HCEC 1CT (cell line): ENCODE measurements around the gene RUBCNL.
A peak's percentile ranks its signal among the peaks of the same experiment; 100 is the strongest.

Experiments used
- DNase-seq: peaks from one replicate; pipeline ENCODE4 v3.0.0-alpha.2; 2017

The RUBCNL gene

DNA sequence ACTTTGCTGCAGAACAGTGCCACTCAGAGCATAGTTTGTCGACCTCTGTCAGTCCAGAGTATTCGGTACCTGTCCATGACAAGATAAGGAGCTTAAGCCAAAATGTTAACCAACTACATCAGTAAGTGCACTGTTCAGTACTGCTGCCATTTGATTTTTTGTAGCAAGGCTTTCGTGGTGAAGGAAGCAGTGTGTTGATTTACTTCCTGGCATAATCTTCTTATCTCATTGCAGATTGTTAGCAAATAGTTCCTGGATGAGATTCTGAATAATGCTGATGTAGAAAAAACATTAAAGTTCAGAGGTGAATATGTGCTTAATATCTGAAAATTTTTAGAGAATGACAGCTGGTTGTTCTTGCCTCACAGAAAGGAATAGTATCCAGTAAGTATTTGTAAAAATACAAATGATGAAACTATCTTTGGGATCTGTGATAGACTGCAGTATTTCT lies 89.7 kb downstream of the RUBCNL start:
- peak; percentile 5 for DNase-seq

DNA sequence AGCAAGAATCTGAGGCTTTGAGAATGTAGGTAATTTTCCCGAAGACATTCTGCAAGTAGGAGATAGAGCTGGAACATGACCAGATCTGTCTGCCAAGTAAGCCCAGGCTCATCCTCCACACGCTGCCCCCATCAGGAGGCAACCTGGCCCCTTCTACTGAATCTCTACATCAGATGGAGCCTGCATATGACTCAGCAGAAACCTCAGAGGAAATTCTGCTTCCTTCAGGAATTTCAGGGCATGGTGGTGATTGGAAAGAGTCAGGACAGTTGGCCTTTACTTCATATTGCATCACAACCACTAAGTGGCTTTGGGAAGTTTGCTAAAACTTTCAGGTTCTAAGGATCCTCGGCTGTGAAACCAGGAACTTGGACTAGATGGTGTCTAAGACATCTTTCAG lies 90.1 kb downstream of the RUBCNL start:
- DNase-seq: peak; percentile 83

DNA sequence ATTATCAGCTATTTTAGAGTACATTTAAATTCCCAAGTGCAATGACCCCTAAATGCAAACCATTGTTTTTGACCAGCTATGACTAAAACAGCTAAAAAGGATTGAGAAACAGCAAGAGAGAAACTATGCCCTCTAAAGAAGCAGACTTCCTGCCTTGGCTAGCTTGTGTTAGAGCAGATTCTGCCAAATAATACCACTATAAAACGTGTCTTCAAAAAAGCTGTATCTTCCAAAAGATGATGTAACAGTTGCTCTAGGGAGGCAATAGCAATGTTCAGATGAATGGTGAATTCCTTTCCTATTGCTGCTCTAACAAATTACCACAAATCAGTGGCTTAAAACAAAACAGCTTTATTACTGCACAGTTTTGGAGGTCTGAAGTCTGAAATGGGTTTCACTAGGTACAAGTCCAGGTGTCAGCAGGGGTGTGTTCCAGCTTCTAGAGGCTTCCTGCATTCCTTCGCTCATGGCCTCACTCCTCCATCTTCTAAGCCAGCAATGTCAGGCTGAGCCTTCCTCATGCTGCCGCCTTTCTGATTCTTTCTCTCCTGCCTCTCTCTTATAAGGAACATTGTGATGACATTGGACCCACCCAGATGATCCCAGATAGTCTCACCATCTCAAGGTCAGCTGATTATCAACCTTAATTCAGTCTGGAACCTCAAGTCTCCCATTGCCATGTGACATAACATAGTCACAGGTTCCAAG lies 90.8 kb downstream of the RUBCNL start:
- peak; percentile 90 for DNase-seq

DNA sequence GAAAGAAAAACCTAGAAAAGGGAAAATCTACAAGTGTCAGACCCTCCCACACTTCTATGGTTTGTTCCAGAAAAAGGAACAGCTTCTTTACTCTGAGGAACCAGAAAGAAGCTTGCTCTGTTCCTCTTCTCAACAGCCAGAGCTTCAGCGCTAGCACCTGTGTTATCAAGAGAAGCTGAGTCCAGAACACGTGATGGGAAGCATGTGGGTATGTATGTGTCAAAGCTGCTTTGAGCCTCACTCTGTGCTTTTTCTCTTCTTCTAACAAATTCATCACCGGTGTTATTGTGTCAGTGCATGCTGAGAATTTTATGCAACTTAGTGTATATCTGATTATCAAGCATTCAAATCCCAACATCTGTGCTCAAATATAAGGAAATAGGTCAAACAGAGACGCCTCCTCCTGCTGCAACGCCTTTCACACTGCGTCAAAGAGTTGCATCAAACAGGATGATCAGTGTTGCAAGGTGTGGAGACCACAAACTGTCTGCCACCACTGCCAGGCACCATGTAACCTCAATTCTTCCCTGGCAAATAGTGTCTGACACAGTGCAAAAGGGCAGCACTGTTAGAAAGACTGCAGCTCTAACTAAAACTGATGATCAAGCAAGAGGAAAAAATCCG lies 91.4 kb downstream of the RUBCNL start:
- DNase-seq: peak; percentile 27

DNA sequence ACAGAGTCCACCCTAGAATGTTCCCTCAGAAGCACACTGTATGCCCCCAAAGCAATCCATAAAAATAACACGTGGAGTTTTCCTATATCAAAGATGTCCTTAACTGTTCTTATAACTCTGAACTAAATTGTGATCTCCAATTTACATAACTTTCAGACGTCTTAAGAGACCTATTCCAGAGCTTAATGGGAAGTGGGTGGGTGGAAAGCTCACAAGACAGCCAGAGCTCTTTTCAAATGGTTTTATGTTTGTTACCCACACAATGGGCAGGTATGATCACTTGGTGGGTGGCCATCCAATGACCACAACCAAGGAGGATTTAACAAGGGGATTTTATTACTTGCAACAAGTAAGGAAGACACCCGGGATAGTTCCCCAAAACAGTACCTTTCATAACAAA lies 93.6 kb downstream of the RUBCNL start:
- DNase-seq: no peak
